ENCODE results near the gene PARVA.
"Not testable (repeated sequence)": the region's sequence is repeated elsewhere in the genome, so short reads cannot be mapped to it uniquely, and the experiment has no call there.

Gene PARVA

GRCh38 chr11:12517306-12517705 is 139.9 kb downstream of the PARVA start:
- TF ChIP-seq ZFX (IDR thresholded peaks at IDR 0.05; ENCODE audit: borderline replicate concordance): no peak
- TF ChIP-seq, protein P1, sequence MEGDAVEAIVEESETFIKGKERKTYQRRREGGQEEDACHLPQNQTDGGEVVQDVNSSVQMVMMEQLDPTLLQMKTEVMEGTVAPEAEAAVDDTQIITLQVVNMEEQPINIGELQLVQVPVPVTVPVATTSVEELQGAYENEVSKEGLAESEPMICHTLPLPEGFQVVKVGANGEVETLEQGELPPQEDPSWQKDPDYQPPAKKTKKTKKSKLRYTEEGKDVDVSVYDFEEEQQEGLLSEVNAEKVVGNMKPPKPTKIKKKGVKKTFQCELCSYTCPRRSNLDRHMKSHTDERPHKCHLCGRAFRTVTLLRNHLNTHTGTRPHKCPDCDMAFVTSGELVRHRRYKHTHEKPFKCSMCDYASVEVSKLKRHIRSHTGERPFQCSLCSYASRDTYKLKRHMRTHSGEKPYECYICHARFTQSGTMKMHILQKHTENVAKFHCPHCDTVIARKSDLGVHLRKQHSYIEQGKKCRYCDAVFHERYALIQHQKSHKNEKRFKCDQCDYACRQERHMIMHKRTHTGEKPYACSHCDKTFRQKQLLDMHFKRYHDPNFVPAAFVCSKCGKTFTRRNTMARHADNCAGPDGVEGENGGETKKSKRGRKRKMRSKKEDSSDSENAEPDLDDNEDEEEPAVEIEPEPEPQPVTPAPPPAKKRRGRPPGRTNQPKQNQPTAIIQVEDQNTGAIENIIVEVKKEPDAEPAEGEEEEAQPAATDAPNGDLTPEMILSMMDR (IDR thresholded peaks at IDR 0.05): no peak
- H3K27ac ChIP-seq: no peak overlapping the region

DNA sequence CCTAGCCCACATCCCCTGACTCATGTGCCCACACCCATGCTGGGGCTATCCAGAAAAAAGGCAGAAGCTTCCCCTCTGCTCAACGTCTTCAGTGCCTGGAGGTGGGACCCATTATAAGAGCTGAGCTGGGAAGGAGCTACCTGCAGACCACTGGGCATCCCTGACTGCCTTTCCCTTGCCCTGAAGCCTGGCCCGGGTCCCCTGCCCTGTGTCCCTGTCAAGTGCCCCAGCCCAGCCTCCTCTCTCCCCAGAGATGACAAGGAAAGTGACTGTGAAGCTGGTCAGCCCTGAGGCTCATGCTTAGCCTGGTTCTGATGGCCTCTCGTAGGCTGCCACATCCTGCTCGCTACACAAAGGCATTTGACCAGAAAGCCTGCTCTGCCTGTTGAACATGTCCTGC is 140.4 kb downstream of the PARVA start:
- H3K27ac ChIP-seq: no peak overlapping the region
- TF ChIP-seq, protein P1 (IDR thresholded peaks at IDR 0.05): no peak
- no peak for TF ChIP-seq ZFX (IDR thresholded peaks at IDR 0.05; ENCODE audit: borderline replicate concordance)

- TF ChIP-seq, protein P1 (IDR thresholded peaks at IDR 0.05): no peak
- no peak for TF ChIP-seq ZFX (IDR thresholded peaks at IDR 0.05; ENCODE audit: borderline replicate concordance)
- H3K27ac ChIP-seq: no peak overlapping the region
These were observed 141.4 kb downstream of the PARVA start for GRCh38 chr11:12518606-12519385.

DNA sequence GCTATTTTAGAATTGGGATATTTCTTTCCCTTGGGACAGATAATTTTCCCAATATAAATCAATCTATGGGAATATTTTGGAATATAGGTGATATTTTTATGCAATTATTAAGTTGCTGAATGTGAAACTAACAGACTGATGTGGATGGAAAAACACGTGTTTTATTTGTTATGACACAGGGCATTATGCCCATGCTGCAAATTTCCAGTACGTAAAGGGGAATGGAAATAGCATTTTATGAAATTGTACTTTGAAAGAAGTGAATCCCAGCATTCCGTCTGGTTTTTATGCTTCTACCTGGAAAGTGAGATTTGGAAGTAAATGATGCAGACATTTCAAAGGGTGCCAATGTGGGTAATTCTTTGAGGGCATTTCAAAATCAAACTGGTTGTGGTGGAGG is 142.7 kb downstream of the PARVA start:
- TF ChIP-seq, protein P1 (IDR thresholded peaks at IDR 0.05): no peak
- TF ChIP-seq ZFX (IDR thresholded peaks at IDR 0.05; ENCODE audit: borderline replicate concordance): no peak
- H3K27ac ChIP-seq: no peak overlapping the region

- H3K27ac ChIP-seq: not testable (repeated sequence)
These were observed 143.2 kb downstream of the PARVA start for GRCh38 chr11:12520576-12520975.

GRCh38 chr11:12523180-12523924 is 146.0 kb downstream of the PARVA start:
- TF ChIP-seq, protein P1 (IDR thresholded peaks at IDR 0.05): no peak
- no peak for TF ChIP-seq ZFX (IDR thresholded peaks at IDR 0.05; ENCODE audit: borderline replicate concordance)
- H3K27ac ChIP-seq: no peak overlapping the region

GRCh38 chr11:12524865-12525264 is 147.5 kb downstream of the PARVA start:
- H3K27ac ChIP-seq: no peak overlapping the region
- TF ChIP-seq, protein P1 (IDR thresholded peaks at IDR 0.05): no peak
- no peak for TF ChIP-seq ZFX (IDR thresholded peaks at IDR 0.05; ENCODE audit: borderline replicate concordance)
